A204.1 (cell line): ENCODE data around the gene MRPL18.
"Not testable (repeated sequence)": the region's sequence is repeated elsewhere in the genome, so short reads cannot be mapped to it uniquely, and the experiment has no call there.

Experiments used
- FAIRE-seq: peaks from 2 replicates; lab custom pipeline; 2012; peaks lifted over from hg19 to GRCh38; lab: Jason Lieb, UNC

Gene MRPL18

DNA sequence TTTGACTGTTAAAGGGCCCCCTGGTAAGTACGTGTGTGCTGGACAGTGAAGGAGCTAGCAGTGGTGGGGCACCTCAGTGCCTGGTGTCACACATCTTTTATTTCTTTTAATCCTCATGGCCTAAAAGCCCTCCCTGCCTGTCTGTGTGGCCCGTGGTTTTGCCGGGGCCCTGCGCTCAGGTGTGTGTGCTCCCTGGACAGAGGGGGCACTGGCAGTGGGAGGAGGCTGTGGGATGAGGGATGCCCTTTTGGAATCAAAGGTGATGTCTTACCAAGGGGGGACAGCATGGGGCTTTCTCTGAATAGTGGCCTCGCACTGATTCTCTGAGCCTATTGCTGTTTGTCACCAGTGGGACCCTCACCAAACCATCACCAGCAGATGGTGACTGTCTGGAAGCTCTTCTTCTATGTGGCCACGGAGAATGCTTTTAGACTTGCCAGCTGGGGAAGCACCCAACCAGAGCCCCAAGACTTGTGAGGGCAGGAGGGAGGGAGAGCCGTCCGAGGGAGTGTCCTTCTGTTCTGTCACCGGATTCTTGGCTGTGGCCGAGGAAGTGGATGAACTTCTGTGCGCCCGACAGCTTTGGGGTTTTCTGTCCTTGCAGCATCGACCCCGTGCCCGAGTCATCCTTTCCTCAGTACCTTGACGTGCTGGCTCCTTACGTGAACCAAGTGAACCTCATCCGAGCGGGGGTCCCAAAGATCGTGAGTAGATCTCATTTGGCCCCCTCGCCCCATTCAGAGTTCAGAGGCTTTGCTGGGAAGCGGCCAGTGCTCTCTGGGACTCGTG, 27.9 kb downstream of the MRPL18 start:
- no peak for FAIRE-seq

GRCh38 chr6:159819098-159819497, 28.8 kb downstream of the MRPL18 start:
- FAIRE-seq = no peak

GRCh38 chr6:159819932-159820640, 29.8 kb downstream of the MRPL18 start:
- no peak for FAIRE-seq

DNA sequence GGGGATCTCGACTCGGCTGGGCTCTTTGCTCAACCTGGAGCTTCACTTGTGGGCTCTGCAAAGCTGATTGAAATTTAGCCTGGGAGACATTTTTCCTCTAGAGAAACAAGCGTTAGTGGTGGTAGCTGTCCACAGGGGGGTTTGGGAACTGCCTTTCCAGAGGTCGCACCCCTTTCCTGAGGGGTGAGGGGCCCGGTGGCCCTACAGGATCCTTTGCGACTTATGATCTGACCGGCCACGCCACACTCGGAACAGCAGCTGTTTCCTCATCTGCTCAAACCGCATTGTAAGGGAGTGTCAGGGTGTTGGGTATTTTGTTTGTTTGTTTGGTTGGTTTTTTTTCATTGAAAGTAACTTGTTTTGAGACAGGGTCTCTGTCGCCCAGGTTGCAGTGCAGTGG, 30.9 kb downstream of the MRPL18 start:
- FAIRE-seq = no peak

DNA sequence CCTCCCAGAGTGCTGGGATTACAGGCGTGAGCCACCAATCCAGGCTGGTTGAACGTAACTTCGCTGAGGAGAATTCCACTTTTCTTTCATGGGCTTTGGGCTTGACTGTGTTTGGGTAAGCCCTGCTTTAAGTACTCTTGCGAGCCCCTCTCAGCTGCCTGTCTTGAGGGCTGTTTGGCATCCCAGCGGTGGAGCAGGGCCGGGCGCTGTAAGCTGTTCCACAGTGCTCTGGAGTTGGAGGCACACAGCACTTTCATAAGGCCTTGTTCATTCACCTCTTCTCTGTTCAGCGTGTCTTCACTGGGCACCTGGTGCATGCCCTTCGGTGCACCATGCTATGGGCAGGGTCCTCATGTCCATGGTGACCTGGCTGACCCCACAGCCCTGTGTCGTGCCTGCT, 31.5 kb downstream of the MRPL18 start:
- FAIRE-seq = no peak

DNA sequence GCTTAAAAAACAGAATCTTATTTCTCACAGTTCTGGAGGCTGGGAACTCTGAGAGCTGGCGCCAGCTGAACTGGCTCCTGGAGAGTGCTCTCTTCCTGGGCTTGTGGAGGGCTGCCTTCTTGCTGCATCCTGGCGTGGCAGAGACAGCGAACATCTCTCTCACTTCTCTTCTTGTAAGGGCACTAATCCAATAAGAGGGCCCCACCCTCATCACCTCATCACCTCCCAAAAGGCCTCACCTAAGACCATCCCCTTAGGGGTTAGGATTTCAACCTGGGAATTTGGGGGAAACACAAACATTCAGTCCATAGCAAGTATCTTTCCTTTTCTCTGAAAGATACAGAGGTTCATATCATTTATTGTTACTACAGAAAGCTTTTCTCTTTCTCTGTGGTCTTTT, 33.7 kb downstream of the MRPL18 start:
- FAIRE-seq = no peak

GRCh38 chr6:159824690-159825089, 34.4 kb downstream of the MRPL18 start:
- not testable (repeated sequence) for FAIRE-seq

DNA sequence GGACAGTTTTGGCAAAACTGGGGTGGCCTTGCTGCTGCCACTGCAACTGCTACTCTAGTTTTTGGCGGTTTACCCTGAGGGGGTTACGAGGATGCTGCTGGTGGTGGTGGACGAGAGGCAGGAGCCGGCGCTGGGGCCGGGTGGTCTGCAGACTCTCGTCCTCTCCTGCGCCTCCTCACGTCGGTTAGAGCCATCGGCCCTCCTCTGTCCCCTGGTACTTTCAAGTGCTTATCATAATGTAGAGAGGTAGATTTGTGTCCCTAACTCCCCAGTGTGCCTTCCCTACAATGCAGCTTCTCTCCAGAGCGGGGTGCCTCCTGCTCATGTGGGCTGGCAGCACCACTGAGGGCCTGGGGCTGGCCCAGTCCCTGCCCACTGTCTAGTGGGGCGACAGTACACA, 35.7 kb downstream of the MRPL18 start:
- FAIRE-seq = no peak

DNA sequence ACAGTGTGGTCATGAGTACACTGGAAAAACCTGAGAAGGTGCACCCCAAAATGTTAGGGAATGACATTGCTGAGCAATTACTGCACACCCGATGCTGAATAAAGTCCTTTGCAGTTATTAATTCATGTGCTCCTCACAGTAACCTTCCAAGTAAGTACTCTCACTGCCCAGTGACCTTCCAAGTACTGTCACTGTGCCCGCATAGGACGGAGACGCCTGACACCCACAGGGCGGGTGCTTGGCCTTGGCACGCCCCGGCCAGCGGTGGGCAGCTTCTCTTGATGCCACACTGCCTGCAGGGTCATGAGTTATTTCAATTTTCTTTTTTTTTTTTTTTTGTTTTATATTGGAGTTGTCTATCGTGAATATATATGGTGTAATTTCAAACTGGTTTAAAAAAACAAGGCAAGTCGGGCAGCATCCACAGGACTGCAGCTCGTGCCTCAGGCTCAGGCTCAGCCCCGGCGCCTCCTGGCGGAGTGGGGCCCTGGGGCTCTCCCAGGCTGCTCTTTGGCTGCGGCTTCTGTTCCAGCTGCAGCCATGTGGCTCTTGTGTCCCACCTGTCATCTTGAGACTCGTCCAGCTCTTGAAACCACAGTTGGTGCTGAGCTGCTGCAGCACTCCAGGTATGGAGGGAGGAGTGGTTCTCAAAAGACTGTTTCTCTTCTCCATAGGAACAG, 36.8 kb downstream of the MRPL18 start:
- FAIRE-seq = no peak

DNA sequence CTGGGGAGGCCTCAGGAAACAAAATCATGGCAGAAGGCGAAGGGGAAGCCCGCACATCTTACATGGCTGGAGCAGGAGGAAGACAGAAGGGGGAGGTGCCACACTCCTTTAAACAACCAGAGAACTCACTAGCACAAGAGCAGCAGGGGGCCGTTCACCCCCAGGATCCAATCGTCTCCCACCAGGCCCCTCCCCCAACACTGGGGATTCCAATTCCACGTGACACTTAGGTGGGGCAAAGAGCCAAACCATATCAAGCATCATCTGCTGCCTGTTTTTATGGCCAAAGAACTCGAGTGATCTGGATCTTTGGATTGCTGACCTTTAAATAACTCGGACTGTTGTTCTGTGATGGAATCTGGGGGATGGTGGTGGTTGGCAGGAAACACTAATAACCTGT, 37.8 kb downstream of the MRPL18 start:
- no peak for FAIRE-seq

GRCh38 chr6:159829526-159829925, 39.3 kb downstream of the MRPL18 start:
- FAIRE-seq = no peak

DNA sequence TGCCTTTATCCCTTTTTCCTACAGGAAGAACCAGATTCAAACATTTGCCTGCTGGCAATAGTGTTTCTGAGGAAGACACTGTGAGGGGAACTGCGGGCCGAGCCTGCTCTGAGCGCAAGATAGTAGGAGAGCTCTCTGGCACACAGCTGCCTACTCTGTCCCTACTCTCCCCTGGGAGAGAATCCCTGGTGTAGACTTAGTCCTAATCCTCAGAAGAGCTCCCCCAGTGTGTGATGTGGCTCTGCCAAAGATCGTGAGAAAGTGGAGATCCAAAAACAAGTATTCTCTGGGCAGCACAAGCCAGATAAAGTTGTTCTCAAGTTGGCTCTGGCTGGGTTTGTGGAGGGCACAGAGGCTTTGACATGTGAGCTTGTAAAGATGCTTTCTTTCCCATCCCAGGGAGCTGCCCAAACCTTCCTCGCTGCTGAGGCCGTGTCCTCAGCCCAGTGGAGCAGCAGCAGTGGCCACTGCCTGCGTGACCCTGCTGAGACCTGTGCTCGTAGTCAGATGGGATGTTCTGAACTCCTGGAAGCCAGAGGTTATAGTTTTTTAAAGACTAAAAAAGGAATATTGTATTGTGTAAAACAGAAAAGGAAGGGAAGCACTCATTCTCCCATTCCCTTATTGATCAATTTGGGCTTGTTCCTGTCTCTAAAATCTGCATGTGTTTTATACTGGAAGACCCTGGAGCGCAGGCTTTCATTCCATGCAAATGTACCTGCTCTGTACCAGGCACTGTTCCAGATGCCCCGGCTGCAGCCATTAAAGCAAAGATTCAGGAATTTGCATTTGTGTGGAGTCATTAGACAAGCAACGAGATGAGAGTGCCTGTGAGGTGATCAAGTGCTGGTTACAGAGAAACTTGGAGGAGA, 40.5 kb downstream of the MRPL18 start:
- no peak for FAIRE-seq

DNA sequence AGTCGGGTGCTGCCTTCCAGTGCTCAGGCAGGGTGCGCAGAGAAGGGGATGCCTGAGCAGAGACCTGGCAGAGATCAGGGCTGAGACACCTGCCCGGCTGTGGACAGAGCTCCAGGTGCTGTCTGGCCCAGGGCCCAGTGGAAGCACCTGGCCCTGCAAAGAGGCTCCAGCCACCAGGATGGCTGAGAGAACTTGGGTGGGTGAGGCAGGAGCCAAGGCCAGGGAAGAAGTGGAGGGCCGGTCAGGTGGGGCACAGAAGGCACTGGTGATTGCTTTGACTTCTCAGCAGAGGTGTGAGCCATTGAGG, 41.1 kb downstream of the MRPL18 start:
- FAIRE-seq = no peak

DNA sequence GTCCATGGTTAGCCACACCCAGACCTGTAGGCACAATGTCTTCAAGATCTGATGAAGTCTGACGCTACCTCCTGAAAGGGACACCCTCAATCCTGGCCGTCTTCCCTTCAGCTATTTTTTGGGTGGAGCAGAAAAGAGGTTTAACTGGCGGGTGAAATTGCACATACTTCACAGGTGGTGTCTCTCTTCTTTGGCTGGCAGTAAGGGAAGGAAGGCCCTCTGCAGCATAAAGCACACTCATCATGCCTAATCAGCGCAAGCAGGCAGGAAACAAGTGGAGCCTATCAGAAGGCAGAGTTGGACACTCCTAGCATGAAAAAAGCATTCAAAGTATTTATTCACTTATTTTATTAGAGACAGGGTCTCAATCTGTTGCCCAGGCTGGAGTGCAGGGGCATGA, 42.7 kb downstream of the MRPL18 start:
- FAIRE-seq = no peak

DNA sequence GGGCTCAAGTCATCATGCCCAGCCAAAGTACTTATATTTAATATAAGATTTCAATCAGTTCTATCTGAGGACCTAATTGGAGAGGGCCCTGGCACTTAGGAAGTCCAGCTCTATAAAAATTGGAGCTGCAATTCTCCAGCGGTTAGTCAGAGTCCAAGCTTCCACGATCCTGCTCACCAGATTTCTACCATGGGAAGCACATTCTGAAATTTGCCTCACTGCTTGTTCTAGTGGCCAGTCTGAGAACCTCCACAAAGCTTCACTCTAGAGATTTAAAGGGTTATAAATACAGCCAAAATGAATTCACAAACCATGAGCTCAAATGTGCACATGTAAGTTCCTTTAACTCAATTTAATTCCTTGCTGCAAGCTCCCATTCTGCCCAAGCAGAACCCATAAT, 43.3 kb downstream of the MRPL18 start:
- FAIRE-seq = no peak

DNA sequence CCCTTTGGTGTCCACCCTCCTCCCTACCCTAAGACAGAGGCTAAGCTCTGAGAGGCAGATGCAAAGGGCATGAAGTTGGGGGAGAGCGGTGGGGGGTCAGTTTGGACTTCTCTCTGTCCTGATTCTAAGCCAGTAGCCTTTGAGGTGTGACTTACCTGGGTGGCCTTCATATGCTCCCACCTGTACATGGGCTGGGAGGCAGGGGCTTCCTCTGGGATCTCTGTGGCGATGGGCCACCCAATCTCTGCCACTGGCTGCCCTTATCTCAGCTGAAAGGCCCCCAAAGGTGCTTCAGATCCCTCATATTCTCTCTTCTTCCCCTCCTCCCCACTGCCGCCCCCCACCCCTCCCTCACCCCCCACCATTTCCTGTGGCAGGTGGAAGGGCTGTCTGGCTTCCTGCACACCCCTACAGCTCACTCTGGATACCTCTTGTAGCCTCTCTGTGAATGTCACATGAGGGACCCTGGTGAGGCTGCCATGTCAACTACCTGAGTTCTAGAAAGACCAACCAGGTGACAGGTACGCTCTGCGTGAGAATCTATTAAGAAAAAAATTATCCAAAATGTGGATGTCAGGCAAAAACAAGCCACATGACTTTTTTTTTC, 43.8 kb downstream of the MRPL18 start:
- no peak for FAIRE-seq

GRCh38 chr6:159836718-159837490, 46.6 kb downstream of the MRPL18 start:
- no peak for FAIRE-seq

GRCh38 chr6:159837511-159837910, 47.2 kb downstream of the MRPL18 start:
- FAIRE-seq = no peak

GRCh38 chr6:159838020-159838744, 47.9 kb downstream of the MRPL18 start:
- no peak for FAIRE-seq

DNA sequence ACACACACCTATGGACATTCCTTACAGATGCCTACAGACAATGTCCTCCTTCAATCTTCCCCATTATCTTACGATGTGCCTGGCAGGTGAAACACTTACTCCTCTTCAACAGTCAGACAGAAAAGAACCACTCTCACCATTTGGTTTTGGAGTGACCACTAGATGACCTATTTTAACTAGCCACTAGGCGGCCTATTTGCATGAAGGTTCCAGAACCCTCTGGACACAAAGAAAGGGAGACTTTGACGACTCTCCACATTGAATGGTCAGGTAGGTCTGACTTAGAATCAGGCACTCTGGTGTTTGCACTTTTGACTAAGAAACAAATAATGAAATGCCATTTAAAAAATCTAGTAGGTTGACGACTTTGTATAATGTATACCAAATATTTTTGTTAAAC, 51.8 kb downstream of the MRPL18 start:
- FAIRE-seq = no peak
